ENCODE results near the gene GNAT1.

Gene GNAT1

GRCh38 chr3:50182533-50183099 lies 8.8 kb upstream of the GNAT1 start:
- no peak for DNase-seq

- no peak for DNase-seq
These were observed 7.7 kb upstream of the GNAT1 start for GRCh38 chr3:50183755-50184154.

GRCh38 chr3:50184242-50184978 lies 7.0 kb upstream of the GNAT1 start:
- DNase-seq: no peak

GRCh38 chr3:50185230-50185629 lies 6.2 kb upstream of the GNAT1 start:
- DNase-seq: no peak

- DNase-seq: no peak
These were observed 5.3 kb upstream of the GNAT1 start for GRCh38 chr3:50186096-50186495.

GRCh38 chr3:50187750-50188149 lies 3.7 kb upstream of the GNAT1 start:
- no peak for DNase-seq

GRCh38 chr3:50189274-50189673 lies 2.1 kb upstream of the GNAT1 start:
- DNase-seq: peak; percentile 35

- DNase-seq: no peak
These were observed 1.4 kb upstream of the GNAT1 start for GRCh38 chr3:50189989-50190388.

GRCh38 chr3:50192124-50192523 lies 714 bp downstream of the GNAT1 start:
- DNase-seq: no peak

- DNase-seq: peak; percentile 85
These were observed 1.3 kb downstream of the GNAT1 start for GRCh38 chr3:50192689-50193141.

- DNase-seq: no peak
These were observed 1.9 kb downstream of the GNAT1 start for GRCh38 chr3:50193286-50193685.

- no peak for DNase-seq
These were observed 2.3 kb downstream of the GNAT1 start for GRCh38 chr3:50193746-50194127.

- DNase-seq: peak; percentile 84
These were observed 2.9 kb downstream of the GNAT1 start for GRCh38 chr3:50194128-50194902.

- peak; percentile 38 for DNase-seq
These were observed 3.6 kb downstream of the GNAT1 start for GRCh38 chr3:50194903-50195500.

GRCh38 chr3:50195501-50196252 lies 4.3 kb downstream of the GNAT1 start:
- DNase-seq: no peak

- no peak for DNase-seq
These were observed 4.9 kb downstream of the GNAT1 start for GRCh38 chr3:50196253-50196801.

- DNase-seq: no peak
These were observed 10.3 kb downstream of the GNAT1 start for GRCh38 chr3:50201573-50202315.

GRCh38 chr3:50202353-50203112 lies 11.1 kb downstream of the GNAT1 start:
- no peak for DNase-seq

GRCh38 chr3:50203113-50203808 lies 11.9 kb downstream of the GNAT1 start:
- no peak for DNase-seq
